Hematopoietic multipotent progenitor cell (in vitro differentiated cells): ENCODE data around the gene UMPS. TPM values are rescaled to one million over a fixed set of nuclear protein-coding genes. Genes with fewer than 3 reads are reported as not detected.
"Not testable (repeated sequence)": the region's sequence is repeated elsewhere in the genome, so short reads cannot be mapped to it uniquely, and the experiment has no call there.

Experiments used
- DNase-seq, 3 donors: peaks; one replicate each; pipeline ENCODE4 v3.0.0-alpha.2; 2011 to 2015; ENCODE audit warnings: low read depth in 2 of 3, low spot score in 2 of 3
- total RNA-seq: library from RNA; depleted of rRNA; stranded (reverse); fragments of >200 nt; gene quantifications from one replicate; pipeline ENCODE4 v1.2.3, GENCODE V29; 2012

Gene UMPS
- total RNA-seq, 1 donor, result 17.8 TPM

GRCh38 chr3:124777762-124778470 is 47.7 kb downstream of the UMPS start:
- no peak for DNase-seq

GRCh38 chr3:124779116-124779515 is 48.9 kb downstream of the UMPS start:
- DNase-seq, result no peak

- no peak for DNase-seq
Measured at GRCh38 chr3:124779751-124780191, 49.5 kb downstream of the UMPS start.

DNA sequence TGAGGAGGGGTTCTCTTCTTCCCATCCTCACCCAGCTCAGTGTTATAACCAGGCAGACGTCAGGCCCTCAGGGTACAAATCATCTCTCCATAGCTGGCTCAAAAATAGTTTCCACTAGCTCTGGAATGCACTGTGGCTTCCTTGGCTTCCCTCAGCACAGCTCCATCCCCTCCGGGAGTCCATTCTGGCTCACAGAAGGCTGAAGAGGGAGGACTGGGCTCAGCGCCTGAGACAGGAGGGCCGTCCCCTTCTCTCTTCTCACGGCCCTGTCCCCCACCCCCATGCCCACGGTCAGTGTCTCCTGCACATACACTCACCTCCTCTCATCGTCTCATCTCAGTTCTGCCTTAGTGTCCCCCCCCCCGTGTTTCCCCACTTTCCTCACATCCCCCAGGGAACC is 50.1 kb downstream of the UMPS start:
- no peak for DNase-seq

DNA sequence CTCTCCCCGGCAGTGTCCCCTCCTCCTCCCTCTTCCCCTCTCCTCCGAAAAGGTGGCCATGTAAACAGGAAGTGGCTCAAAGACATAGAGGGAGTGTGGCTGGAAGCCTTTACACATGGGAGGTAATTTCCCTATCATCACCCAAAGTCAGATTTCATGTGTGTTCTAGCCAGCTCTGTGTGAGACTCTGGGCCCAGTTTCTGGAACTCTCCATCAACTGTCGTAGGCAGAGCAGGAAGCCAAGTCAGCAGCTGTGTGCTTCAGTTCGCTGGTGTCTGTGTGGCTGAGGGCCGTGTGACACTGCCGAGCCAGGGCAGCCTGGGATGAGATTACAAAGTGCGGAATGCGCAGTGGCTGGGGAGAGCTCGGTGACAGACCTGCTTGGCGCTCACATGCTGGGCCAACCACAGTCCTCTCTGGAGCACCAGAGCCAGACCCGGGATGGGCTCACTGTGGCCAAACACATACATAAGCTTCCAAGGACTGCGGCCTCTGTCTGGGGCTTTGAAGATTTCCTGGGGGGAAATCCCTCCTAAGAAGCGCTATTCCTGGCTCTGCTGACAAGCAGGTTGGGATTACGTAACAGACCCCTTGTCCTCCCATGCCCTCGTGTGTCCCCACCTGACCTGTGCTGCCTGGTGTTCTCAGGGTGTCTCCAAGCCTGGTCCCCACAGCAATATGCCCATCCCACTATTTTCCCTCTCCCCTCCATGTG is 50.7 kb downstream of the UMPS start:
- DNase-seq, result peak in 1 of 3 donors; percentile 47

DNA sequence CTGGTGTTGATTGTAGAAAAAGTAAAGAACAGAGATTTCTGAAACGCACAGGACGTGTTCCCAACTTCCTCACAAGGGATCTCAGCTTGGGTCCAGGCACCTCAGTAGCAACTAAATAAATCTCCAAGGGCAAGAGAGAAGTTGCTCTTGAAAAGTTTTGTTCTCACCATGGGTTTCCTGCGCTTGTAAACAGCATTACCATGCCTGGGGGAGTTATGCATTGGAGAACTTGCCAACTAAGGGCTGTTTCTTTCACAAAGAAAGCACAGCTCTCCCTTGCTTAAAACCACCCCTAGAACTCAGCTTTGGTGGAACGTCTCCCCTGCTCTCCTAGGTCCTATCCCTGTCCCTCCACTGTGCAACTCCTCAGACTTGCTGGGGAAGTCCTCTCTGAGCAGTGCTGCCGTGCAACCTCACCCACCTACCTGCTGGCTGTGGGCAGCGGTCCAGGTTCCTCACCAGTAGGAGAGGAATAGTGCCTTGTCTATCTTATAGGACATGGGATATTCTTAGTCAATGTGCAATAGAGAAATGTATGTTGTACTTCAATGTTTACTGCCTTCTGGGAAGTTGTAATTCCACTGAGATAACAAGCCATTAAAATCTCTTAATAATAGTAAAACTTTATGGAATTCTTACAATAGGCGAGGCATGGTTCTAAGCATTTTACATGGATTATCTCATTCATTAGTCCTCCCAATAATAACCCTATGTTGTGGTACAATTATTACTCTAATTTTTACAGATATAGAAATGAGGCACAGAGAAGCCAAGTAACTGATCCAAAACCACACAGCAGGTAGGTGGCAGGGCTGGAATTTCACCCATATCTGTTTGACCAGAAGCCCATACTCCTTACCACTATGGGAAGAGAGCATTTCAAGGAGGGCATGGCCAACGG is 51.5 kb downstream of the UMPS start:
- no peak for DNase-seq

GRCh38 chr3:124782377-124782712 is 52.1 kb downstream of the UMPS start:
- not testable (repeated sequence) for DNase-seq

- no peak for DNase-seq
Measured at GRCh38 chr3:124783696-124784095, 53.4 kb downstream of the UMPS start.

GRCh38 chr3:124784686-124785382 is 54.6 kb downstream of the UMPS start:
- DNase-seq, result peak in 2 of 3 donors; percentile 33 to 74

DNA sequence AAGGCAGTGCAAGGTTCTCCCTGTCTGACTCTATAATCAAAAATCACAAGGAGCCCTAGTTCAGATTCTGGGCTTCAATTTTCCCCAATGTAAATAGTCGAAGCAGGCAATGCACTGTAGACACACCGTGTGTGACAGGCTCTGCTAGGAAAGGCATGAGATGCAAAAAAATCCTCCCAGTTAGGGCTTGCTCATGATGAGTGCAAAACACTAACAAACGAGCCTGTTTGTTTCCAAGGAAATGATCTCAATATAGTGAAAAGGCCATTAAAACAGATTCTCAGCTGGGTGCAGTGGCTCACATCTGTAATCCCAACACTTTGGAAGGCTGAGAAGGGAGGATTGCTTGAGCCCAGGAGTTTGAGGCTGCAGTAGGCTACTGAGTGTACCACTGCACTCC is 55.7 kb downstream of the UMPS start:
- DNase-seq, result no peak

GRCh38 chr3:124786511-124787241 is 56.4 kb downstream of the UMPS start:
- DNase-seq, result peak in 1 of 3 donors; percentile 14

- no peak for DNase-seq
Measured at GRCh38 chr3:124787476-124788195, 57.4 kb downstream of the UMPS start.

- no peak for DNase-seq
Measured at GRCh38 chr3:124788254-124788745, 58.0 kb downstream of the UMPS start.

DNA sequence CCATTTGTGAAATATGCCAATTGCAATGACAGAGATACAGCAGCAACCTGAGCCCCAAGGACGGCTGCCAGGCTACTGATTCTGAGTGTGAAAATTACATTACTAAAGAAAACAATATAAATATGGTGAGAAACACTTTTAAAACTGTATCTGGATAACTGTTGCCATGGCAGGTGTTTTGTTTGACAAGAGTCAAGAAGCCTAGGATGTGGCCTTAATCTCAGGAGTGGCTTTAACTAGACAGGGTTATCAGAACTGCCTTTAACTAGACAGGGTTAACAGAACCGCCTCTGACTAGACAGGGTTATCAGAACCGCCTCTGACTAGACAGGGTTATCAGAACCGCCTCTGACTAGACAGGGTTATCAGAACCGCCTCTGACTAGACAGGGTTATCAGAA is 58.9 kb downstream of the UMPS start:
- DNase-seq, result peak in 1 of 3 donors; percentile 8

DNA sequence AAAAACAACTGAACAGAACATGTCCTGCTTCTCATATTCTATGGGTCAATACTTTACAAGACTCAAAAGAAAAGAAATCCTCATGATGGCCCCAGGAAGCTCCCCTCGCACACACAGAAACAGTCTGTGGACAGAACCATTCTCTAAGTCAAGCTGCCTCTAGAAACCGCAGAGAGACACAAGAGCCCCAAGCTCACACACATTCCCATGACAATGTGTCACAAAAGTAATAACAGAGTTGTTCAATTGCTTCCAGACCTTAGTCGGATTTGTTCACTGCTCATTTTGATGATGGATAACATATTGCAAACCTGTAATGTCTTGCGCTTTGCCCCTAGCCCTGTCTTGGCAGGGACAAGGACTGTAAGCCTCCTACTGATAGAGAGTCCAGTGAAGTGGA is 60.9 kb downstream of the UMPS start:
- no peak for DNase-seq

- peak in 2 of 3 donors; percentile 77 to 79 for DNase-seq
Measured at GRCh38 chr3:124791639-124792151, 61.4 kb downstream of the UMPS start.

- no peak for DNase-seq
Measured at GRCh38 chr3:124792341-124793040, 62.2 kb downstream of the UMPS start.

DNA sequence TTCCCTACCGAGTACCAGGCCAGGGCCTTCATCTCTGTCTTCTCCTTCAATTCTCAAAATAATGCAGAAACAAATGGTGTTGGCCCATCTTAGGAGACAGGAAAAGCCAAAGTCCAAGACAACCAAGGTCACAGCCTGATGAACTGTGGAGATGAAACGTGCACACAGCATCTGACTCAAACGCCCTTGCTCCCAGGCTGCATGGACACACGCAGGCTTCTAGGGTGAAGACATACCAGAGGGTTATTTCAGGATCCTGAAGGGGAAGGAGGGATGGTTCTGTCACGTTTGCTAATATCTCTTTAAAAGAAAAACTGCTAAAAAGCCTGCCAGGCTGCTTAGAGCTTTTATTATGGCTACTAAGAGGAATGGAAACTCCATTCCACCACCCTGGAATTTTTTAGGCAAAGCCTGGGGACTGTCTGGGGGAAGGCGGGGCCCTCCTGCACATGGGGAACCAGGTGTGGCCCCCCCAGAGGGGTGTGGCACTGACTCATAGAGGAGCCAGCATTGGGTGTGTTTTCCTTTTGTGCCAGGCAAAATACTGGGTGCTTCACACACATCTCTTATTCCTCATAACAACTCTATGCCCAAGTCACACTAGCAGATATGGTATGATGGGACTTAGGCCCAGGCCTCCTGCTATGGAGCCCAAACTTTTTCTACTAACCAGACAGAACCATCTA is 62.9 kb downstream of the UMPS start:
- DNase-seq, result no peak
